ENCODE results near the gene DNASE1L1.
A peak's percentile ranks its signal among the peaks of the same experiment; 100 is the strongest.

Gene DNASE1L1

GRCh38 chrX:154368630-154369448 lies 40.2 kb downstream of the DNASE1L1 start:
- DNase-seq (ENCODE audit: low spot score) = peak; percentile 89
- Histone ChIP-seq H3K27ac (peak overlapping the region; percentile 89 to 99), H3K4me3 (peak overlapping the region; percentile 93)
- TF ChIP-seq CTCF (IDR thresholded peaks at IDR 0.05) = no peak

- peak overlapping the region; percentile 89 to 99 for H3K27ac ChIP-seq
- peak overlapping the region; percentile 93 for H3K4me3 ChIP-seq
- DNase-seq (ENCODE audit: low spot score) = no peak
- no peak for TF ChIP-seq CTCF (IDR thresholded peaks at IDR 0.05)
Measured at GRCh38 chrX:154367474-154368308, 41.4 kb downstream of the DNASE1L1 start.

- Histone ChIP-seq H3K27ac (peak overlapping the region; percentile 89 to 99), H3K4me3 (peak overlapping the region; percentile 93)
- DNase-seq (ENCODE audit: low spot score) = no peak
- no peak for TF ChIP-seq CTCF (IDR thresholded peaks at IDR 0.05)
Measured at GRCh38 chrX:154366666-154367055, 42.4 kb downstream of the DNASE1L1 start.

DNA sequence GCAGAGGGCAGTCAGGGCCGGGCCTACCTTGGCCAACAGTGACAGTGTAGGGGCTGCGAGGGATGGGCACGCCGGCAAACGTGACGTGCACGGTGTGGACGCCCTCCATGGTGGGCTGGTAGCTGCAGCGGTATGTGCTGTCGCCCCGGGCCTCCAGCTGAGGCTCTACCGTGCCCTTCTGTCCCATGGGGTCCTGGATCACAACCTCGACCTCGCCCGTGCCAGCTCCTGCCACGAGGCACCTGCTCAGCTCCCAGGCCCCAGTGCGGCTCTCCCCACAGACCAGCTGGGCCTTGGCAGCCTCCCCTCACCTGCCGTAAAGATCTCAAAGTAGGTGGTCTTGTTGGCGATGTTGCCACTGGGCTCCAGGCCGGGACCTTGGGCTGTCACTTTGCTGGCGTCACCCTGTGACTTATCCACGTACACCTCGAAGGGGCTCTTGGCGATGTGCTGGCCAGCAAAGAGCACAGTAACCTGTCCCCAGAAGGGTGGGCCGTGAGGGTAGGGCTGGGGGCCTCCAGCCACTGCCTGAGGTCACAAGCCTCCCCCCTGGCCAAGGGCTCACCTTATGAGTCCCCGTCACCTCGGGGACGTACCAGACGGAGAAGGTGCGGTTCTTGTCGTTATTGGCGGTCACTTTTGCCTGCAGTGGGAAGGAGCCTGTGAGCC lies 42.9 kb downstream of the DNASE1L1 start:
- H3K27ac ChIP-seq = peak overlapping the region; percentile 89 to 99
- TF ChIP-seq CTCF (IDR thresholded peaks at IDR 0.05) = no peak
- DNase-seq (ENCODE audit: low spot score) = no peak
- peak overlapping the region; percentile 93 for H3K4me3 ChIP-seq

DNA sequence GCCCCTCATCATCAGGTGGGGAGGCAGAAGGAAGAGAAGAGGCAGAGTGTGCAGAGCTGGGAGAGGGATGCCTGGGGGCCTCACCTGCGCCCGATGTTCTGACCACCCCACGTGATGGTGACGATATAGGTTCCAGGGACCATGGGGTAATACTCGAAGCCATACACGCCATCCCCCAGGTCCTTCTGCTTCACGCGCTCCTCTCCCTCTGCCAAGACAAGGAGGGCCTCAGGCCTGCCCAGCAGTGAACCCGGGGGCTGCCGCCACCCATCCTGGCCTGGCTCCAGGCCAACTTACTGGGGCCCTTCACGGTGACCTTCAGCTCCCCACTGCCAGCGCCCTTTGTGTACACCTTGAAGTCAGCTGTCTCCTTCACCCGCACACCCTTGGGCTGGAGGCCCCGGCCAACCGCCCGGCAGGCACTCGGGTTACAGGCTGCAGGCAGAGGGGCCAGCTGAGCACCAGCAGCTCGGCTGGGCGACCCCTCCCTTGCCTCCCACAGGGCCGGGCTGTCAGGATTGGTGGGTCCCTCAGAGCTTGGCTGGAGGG lies 43.9 kb downstream of the DNASE1L1 start:
- Histone ChIP-seq H3K27ac (peak overlapping the region; percentile 89 to 99), H3K4me3 (peak overlapping the region; percentile 93)
- TF ChIP-seq CTCF (IDR thresholded peaks at IDR 0.05) = no peak
- DNase-seq (ENCODE audit: low spot score) = no peak

DNA sequence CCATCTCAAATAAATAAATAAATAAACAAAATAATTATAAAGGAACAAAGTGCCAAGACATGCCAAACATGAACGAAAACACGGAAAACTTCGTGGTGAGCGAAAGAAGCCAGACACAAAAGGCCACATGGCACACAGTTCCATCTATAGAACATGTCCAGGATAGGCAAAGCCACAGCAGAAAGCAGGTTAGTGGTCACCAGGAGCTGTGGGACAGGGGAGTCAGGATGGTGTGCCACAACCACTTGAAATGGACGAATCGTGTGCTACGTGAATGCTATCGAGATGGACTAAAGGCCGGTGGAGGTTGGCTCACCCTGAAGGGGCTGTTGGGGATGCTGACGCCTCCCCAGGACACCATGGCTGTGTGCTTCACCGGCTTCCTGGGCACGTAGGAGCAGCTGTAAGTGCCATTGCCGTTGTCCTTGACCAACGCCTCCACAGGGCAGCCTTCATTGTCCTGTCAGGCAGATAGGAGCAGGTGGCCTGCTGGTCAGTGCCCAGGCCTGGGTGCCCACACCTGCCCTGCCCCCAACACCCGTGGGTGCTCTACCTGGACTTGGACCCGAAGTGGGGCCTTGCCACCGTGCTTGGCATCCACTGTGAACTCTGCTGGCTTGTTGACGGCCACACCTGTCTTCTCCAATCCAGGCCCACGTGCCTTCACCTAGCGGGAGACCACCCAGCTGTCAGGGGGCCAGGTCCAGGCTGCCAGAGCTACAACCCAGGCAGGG lies 45.2 kb downstream of the DNASE1L1 start:
- Histone ChIP-seq H3K27ac (peak overlapping the region; percentile 3 to 99), H3K4me3 (peak overlapping the region; percentile 93)
- no peak for TF ChIP-seq CTCF (IDR thresholded peaks at IDR 0.05)
- no peak for DNase-seq (ENCODE audit: low spot score)

Data from coronary artery (tissue), 2 donors.